HCEC 1CT (cell line): ENCODE measurements around the gene E2F4.

Source experiments
- DNase-seq: peaks from one replicate; pipeline ENCODE4 v3.0.0-alpha.2; 2017

Gene E2F4

DNA sequence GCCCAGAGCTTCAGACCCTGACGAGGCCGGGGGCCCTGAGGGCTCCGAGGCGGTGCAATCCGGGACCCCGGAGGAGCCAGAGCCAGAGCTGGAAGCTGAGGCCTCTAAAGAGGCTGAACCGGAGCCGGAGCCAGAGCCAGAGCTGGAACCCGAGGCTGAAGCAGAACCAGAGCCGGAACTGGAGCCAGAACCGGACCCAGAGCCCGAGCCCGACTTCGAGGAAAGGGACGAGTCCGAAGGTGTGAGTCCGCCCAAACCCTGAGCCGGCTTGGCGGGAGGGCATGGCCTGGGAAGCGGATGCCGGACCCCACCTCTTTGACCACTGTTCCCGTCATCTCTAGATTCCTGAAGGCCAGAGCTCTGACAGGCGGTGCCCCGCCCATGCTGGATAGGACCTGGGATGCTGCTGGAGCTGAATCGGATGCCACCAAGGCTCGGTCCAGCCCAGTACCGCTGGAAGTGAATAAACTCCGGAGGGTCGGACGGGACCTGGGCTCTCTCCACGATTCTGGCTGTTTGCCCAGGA lies 17.2 kb upstream of the E2F4 start:
- DNase-seq: no peak

DNA sequence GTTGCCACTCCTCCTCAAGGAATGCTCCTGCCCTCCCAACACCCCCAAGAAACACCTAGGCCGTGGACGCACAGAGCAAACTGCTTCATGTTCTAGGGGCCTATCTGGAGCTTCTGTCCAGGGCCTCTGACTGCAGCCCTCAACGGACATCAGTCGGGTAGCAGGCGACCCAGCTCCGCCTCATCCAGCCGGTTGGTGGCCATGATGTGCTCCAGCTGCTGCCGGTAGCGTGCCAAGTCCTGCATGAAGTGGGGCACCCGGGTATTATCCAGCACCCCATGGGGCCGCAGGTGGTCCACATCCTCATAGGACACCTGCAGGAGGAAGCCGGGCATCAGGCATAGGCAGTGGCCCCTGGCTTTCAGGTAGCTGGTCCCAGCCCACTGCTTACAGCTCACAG lies 15.3 kb upstream of the E2F4 start:
- DNase-seq: no peak

DNA sequence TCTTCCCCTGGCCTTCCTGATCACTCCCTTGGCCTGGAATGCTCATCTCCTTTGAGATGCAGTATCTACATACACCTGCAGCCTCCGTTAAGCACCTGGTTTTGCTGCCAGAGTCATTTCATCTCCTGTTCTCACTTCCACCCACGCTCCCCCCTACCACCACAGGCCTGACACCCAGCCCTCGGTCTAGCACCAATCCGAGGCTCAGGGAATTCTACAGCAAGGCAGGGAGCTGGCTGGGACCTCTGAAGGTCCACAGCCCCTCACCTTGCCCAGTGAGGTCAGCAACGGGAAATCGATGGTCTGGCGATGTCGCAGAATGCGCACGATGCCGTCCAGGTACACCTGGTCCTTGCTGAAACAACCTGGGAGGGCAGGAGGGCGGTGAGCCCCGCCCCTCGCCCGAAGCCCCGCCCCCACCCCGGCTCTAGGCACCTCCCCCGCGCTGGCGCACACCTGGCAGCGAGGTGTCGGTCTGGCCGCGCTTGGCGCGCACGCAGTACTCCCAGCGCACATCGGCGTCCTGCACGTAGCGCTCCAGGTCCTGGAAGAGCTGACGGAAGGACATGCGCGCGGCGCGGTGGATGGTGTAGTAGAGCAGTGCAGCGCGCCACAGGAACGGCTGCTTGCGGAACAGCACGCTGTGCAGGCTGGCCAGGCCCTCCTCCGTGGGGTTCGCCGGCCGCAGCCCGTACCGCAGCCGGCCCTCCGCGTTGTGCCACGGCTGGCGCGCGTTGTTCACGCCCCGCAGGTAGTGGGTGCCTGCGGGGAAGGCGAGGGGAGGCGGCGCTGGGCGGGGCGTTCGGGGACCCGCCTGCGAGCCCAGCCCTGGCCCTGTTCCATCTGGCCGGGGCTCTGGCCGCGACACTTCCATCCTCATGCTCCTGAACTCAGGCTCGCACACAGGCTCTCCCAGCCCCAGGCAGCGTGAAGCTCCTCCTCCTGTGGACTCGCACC lies 13.9 kb upstream of the E2F4 start:
- no peak for DNase-seq

DNA sequence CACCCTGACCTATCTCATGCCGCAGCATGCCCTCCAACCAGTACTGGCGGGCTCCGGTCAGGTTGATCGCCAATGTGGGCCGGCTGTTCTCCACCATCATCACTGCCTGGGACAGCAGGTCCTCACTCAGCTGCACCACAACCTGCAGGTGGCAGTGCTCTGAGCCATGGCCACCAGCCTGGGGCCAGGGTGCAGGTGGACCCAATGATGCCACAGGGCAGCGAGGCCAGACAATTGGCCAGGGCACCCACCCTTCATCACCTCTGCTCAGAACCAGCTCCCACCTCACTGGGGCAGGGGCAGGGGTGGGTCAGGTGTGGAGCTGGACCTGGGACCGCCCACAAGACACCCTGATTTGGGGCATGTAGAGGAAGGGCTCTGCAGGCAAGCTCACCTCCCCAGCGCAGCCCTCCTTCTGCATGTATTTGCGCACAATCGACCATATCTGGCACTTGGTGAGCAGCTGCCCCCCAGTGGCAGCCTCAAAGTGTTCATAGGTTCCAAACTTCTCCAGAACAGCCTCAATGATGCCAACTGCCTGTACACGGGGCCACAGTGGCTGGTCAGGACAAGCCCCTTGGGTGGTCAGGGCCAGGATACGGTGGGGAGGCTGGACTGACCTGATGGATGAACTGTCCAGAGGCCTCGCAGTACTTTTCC lies 12.4 kb upstream of the E2F4 start:
- no peak for DNase-seq

DNA sequence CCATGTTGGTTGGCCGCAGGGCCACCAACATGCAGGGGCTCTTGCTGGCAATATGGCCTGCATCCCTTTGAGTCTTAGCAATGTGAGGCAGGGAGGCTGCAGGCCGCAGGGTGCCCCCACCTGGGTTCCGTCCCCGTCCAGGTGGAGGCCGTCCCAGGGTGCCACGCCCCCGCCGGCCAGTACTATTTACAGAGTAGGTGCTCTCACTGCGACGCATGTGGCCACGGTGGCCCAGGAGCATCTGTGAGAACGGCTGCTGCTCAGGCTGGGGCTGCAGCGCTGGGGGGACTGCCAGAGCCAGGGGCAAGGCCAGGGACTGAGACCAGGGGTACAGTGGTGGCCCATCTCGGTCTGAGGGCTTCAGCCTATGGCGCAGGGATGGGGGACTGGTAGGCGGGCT lies 11.8 kb upstream of the E2F4 start:
- DNase-seq: no peak

DNA sequence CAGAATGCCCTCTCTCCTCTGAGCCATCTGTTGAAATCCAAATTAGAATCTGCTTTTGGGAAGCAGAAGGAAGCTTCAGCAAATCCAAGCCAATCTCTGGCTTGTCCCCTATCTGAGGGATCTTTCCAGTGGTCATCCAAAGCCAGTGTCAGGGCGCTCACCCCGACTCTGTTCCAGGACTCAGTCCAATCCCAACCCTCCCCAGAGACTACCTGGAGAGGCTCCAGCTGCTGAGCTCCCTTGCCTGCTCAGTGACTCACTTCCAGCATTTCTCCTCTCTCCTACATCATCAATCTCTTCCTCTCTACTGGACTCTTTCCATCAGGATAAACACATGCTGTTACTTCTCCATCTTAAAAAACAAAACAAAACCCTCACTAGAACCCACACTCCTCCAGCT lies 10.6 kb upstream of the E2F4 start:
- DNase-seq: peak; percentile 82

DNA sequence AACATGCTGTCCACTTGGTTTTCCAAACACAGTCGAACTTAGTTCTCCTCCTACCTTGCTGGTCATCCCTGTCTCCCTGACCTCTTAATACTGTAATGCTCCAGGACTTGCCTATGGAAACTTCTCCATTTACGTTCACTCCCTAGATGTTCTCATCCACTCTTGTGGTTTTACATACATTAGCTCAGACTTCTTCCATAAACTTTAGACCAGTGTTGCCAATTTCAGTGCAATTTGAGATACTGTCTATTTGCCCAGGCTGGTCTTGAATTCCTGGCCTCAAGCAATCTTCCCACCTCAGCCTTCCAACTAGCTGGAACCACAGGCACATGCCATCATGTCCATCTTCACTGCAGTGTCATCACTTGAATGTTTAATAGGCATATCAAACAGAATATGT lies 9.7 kb upstream of the E2F4 start:
- DNase-seq: no peak

DNA sequence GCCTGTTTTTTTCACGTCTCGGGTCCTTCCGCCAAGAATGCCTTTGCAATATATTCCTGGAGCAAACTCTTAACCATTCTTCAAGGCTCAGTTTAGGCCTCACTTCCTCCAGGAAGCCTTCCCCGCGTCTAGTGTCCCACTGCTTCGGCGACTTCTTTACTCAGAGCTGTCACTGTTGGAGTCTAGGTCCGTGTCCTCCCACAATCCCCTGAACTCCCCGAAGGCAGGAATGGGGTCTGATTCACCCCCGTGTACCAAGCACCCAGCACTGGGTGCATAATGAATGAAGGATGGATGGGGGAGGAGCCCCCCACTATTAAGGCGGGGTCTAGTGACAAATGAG lies 8.7 kb upstream of the E2F4 start:
- DNase-seq: no peak

DNA sequence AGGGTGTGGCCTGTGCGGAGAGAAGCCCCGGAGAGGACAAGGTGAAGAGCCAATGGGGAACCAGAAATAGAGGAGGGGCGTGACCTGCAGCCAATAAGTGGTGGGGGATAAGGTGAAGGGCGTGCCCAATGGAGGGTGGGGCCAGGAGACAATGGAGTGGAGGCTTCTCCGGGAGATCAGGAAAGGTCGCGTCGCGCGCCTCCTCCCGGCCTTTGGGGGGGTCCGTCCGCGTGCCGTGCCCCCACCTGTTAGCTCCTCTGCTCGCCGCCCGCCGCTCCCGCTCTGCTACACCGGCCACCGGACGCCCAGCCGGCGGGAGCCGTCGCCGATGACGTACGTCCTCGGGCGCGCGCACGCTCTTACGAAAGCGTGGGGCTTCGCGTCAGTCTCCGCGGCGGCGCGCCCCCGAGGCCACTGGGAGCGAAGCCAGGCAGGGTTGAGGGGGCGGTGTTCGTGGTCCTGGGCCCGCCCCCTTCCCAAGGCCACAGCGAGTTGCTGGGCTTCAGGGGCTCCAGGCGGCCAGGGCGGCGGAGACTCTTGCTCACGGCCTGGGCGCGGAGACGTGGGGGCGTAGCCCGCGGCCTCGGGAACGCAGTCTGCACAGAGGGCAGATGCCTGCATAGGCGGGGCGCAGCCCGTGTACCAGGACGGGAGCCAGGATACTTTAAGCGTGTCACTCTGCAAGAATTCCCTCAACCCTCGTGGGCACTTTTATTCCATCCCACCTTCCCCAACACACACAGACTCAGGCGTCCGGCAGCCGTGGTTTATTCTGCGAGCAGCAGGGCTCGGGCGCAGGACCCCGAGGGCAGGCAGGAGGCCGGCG lies 8.1 kb upstream of the E2F4 start, which contains the start of gene MATCAP1:
Gene MATCAP1, minus strand, starts transcription at position 337 of the 826 bp plus-strand sequence. CDS start 3,353 bp downstream, outside the sequence.
- DNase-seq: peak; percentile 98

DNA sequence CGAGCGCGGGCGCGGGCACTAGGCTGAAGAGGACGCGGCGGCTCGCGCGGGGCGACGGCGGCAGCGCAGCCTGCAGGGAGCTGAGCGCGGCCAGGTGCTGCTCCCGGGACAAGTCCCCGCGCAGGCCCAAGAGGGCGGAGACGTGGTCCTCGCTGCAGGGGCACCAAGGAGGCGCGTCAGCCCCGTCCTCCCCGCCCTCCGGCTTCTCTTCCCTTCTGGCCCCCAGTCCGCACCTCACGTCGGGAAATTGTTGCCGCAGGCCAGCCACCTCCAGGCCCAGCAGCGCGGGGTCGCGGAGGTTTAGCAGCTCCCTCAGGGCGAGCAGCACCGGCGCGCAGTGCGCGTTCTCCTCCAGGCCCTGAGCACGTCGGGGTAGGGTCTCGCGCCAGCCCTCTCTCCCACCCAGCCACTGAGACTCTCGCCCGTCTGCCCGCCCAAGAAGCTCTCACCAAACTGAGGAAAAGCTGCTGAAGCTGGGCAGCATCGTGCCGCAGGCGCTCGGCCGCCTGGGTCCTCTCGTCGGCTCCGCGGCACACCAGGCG lies 7.4 kb upstream of the E2F4 start:
- DNase-seq: no peak

DNA sequence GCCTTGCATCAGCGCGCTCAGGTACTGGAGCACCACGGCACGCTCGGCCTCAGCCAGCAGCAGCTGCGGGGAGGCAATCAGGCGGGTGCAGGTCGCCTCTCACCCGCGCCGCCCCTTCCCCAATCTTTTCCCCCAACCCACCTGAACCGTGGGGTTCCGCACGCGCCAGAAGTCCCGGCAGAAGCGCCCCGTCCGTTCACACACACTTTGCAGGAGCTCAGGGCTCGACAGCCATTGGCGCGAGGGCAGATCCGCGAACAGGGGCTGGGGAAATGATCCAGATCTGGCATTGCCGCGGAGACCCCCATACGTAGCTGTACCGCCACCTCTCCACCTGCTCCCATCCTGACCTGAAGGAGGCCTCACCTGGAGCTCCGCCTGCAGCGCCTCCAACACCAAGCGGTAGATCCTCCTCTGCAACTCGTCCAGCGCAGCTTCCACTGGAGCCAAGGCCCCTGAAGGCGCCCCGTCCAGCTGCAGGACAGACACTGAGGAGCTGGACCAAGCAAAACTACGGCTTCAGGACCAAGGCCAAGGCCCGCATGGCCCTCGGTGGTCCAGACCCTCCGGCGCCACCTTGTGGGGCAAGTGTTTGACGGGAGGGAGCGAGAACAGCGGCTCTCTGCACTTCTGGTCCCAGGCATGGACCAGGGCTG lies 6.8 kb upstream of the E2F4 start:
- DNase-seq: peak; percentile 88

DNA sequence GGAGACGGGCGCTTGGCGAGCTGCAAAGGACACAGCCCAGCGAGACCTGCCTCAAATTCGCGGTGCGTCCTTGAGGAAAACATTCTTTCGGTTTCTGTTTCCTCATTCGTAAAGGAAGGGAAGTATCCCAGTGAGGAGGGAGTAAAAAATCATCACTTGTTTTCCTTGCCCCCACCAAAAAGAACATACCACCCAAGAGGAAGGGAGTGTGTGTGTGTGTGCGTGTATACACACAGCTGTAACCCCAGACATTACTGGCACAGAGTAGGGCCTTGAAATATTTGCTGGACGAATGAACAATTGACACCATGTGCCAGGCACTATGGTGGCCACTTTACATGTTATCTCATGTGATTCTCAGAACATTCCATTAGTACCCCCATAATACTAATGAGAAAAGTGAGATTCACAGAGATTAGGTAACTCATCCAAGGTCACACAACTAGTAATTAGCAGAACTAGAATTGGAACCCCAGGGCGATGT lies 6.3 kb upstream of the E2F4 start:
- no peak for DNase-seq

DNA sequence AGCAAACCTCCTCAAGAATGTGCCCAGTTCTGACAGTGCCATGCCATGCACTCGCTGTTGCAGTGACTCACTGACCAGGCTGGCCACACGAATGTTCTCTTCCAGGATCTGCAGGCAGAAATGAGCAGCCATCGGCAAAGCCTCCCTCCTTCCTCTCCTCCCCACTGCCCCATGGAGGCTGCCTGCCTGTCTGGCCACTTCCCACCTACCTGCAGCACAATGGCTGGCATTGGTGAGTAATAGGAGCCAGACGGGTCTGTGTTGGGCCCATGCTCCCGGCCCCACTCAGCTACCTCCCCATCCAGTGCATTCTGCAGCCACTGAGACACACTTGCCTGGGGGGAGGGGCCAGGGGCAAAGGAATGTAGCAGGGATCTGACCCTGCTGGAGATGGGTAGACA lies 5.4 kb upstream of the E2F4 start:
- DNase-seq: no peak

DNA sequence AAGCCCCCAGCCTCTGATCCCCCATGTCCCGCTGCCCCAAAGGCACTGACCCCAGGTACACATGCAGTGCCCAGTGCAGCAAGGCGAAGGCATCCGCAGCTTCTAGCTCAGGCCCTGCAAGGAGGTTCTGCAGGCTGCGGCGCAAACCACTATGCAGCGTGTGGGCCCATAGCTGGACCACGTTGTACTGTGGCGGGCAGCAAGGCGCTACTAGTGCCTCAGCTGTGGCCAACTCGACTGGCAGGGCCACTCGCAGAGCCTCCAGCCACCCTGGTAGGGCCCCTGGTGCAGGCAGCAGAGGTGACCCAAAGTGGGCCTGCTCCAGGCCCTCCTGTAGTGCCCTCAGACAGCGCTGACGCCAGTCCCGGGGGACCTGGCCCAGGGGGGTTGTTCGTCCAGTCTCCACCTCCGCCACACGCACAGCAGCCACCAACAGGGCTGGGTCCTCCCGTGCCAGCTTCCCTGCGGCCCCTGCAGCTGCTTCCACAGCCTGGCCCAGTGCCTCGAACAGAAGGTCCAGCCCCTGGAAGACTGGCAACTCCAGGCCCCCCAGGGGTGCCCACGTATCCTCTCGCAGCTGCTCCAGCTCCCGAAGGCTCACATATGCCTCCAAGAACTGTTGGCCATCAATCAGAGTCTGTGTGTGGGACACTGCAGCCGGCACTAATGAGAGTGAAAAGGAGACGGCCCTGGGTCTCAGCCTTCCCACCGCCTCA lies 4.6 kb upstream of the E2F4 start:
- DNase-seq: no peak

DNA sequence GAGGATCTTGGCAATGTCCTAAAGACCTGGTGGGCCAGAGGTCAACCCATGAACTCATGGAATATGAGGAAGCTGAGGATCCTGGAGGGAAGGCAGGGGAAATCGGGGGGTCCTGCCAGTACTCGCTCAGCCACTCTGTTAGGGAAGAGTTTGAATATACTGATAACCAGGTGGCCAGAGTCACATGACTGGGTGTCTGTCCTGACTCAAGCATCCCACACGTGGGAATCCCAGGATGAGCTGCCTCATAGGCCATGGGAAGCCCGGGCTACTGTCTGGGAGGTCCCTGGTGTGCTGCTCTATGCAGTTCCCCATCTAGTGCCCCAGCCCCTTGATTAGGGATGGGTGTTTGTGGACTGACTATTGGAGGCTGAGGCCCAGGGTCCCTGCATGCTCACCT lies 3.6 kb upstream of the E2F4 start:
- no peak for DNase-seq

DNA sequence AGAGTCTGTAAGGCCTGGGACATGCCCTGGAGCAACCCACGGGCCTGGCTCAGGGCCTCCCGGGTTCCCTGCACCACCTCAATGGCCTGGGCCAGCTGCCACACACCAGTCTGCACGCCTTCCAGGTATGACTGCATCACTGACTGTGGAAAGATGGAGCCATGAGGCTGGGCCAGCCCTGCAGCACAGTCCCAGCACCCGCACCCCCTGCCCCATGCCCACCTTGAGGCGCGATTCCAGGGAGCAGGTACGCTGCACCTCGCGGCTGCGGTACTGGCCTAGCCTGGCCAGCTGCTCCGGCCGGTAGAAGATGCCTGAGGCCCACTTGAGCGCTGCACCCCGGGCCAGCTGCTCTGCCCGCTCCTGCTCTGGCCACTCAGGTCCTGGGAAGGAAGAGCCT lies 3.2 kb upstream of the E2F4 start:
- DNase-seq: no peak

DNA sequence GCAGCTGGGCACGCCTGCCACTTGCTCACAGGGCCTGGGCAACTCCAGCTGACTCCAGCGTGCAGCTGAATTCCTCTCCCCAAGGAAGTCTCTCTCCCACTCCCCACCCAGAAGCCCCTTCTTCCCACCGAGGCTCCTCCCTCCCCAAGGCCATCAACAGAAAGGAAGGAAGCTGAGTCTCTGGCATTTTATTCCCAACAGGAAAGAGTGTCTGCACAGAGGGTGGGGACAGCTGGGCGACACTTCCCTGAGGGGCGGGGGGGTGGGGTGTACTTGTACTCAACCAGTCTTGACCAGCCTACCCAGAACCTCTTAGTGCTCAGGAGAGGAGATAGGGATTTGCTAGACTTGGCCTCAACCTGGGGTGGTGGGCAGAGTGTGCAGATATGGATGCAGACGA lies 1.9 kb upstream of the E2F4 start, which contains the start of gene EXOC3L1:
Gene EXOC3L1, minus strand, starts transcription at position 96 of the 400 bp plus-strand sequence. CDS start 460 bp downstream, outside the sequence.
- DNase-seq: no peak

DNA sequence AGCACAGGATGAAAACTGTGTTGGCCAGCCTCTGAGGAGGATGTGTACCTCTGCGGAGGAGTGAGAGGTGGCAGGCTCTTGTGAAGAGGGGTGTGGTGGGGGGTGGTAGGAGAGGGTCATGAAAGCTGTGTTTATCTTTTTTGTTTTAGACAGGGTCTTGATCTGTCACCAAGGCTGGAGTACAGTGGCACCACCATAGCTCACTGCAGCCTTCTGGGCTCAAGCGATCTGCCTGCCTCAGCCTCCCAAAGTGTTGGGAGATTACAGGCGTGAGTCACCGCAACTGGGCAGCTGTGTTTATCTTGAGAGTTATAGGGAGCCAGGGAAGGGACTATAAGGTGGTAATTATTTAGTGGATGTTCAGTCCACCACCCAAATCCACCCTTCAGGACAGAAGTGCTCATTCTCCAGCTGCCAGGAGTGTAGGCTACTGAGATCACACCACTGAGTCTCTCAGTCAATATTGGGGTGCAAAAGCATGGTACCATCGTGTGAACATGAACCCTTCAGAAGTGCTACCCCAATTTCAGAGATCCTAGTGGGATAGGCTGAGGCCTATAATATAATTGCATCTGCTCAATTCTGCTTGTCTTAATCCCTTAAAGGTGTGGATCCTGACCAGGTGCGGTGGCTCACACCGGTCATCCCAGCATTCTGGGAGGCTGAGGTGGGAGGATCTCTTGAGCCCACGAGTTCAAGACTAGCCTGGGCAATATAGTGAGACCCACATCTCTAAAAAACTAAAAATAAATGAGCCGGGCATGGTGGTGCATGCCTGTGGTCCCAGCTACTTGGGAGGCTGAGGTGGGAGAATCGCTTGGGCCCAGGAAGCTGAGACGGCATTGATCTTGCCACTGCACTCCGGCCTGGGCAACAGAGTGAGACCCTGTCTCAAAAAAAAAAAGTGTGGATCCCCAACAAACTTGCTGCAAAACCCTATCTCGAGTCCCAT lies 1.2 kb upstream of the E2F4 start:
- DNase-seq: peak; percentile 54

DNA sequence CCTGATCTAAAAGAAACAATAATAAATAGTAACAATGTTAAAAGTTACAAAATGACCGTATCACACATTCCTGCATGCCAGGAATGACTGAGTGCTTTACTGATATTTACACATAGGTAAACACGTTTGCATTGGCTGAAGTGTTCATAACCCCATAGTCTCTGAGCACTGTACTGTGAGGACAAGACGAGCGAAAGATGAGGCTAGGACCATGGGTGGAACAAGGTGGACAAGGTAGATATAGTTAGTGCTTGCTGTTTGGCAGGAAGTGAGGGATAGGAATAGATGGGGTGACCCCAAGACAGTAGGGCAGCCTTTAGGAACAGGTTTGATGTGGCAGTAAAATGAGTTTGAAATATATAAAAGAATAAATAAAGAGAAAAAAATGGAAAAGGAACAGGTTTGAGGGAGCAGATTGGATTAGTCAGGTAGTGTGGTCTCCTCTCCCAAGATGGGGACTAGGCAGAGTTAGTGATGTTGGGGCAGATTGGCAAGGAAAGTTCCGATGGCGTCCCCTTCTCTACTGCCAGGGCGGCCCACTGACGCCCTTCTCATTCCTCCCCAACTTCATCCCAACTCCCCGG lies 452 bp upstream of the E2F4 start:
- DNase-seq: no peak
